Brain pericyte (primary cell): Measurements from ENCODE around the gene EFNA4.
A peak's percentile ranks its signal among the peaks of the same experiment; 100 is the strongest.

Experiments
- DNase-seq: peaks from one replicate; pipeline ENCODE4 v3.0.0-alpha.2; 2012; ENCODE audit warnings: low read depth, low spot score

The EFNA4 gene, protein sequence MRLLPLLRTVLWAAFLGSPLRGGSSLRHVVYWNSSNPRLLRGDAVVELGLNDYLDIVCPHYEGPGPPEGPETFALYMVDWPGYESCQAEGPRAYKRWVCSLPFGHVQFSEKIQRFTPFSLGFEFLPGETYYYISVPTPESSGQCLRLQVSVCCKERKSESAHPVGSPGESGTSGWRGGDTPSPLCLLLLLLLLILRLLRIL

DNA sequence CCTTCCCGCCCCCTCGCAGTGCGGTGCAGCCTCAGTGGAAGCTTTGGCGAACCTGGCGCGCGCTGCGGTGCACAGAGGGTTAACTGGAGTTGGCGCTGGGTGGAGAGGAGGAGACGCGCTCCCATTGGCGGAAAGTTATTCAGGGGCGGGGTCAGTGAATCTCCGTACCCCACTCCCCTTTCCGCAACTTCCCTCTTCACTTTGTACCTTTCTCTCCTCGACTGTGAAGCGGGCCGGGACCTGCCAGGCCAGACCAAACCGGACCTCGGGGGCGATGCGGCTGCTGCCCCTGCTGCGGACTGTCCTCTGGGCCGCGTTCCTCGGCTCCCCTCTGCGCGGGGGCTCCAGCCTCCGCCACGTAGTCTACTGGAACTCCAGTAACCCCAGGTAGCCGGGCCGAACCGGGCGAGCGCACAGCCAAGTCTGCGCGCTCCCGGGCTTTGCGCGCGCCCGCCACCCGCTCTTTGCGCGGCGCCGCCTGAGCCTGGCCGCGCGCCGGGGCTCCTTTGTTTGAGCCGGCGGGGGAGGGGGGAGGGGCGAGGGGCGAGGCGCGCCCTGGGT lies at the start of gene EFNA4:
EFNA4 (plus strand) TSS at position 191 of the 561 bp plus-strand sequence; CDS start at position 275, 84 bp downstream.
- no peak for DNase-seq

DNA sequence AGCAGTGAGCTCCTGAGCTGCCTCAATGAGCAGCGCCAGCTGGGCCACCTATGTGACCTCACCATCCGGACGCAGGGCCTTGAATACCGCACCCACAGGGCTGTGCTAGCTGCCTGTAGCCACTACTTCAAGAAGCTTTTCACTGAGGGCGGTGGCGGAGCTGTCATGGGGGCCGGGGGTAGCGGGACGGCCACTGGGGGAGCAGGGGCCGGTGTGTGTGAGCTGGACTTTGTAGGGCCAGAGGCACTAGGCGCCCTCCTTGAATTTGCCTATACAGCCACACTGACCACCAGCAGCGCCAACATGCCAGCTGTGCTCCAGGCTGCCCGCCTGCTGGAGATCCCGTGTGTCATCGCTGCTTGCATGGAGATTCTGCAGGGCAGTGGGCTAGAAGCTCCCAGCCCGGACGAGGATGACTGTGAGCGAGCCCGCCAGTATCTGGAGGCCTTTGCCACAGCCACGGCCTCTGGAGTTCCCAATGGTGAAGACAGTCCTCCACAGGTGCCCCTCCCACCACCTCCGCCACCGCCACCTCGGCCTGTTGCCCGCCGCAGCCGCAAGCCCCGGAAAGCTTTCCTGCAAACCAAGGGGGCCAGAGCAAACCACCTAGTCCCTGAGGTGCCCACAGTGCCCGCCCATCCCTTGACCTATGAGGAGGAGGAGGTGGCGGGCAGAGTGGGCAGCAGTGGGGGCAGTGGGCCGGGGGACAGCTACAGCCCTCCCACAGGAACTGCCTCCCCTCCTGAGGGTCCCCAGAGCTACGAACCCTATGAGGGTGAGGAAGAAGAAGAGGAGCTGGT lies 48.6 kb upstream of the EFNA4 start:
- no peak for DNase-seq

DNA sequence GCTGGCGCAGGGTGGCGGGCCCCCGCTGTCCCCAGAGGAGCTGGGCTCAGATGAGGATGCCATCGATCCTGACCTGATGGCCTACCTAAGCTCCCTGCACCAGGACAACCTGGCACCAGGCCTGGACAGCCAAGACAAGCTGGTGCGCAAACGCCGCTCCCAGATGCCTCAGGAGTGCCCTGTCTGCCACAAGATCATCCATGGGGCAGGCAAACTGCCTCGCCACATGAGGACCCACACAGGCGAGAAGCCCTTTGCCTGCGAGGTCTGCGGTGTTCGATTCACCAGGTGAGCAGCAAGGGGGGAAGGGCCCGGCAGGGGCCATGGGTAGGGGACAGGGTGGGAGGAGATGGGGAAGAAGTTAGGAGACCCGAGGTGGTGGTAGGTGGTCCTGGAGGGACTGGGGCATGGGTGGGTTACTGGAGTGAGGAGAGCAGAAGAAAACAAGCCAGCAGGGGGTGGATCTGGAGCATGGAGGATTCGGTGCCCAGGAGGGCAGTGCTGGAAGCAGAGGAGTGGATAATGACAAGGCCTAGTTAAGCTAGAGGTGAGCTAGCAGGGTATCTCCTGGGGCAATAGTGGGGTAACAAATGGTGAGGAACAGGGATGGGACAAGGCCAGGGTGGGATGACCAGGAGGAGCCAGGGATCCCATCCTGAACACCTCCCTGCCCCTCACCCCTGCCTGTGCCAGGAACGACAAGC lies 47.9 kb upstream of the EFNA4 start:
- DNase-seq: no peak

DNA sequence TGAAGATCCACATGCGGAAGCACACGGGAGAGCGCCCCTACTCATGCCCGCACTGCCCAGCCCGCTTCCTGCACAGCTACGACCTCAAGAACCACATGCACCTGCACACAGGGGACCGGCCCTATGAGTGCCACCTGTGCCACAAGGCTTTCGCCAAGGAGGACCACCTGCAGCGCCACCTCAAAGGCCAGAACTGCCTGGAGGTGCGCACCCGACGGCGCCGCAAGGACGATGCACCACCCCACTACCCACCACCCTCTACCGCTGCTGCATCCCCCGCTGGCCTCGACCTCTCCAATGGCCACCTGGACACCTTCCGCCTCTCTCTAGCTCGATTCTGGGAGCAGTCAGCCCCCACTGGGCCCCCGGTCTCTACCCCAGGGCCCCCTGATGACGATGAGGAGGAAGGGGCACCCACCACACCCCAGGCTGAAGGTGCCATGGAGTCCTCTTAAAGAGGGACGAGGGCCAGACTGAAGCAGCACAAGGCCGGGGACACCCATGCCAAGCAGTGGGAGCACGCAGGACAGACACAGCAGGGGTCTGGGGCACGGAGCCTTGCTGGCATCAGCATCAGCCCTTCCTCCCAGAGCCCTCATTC lies 47.2 kb upstream of the EFNA4 start:
- DNase-seq: no peak

DNA sequence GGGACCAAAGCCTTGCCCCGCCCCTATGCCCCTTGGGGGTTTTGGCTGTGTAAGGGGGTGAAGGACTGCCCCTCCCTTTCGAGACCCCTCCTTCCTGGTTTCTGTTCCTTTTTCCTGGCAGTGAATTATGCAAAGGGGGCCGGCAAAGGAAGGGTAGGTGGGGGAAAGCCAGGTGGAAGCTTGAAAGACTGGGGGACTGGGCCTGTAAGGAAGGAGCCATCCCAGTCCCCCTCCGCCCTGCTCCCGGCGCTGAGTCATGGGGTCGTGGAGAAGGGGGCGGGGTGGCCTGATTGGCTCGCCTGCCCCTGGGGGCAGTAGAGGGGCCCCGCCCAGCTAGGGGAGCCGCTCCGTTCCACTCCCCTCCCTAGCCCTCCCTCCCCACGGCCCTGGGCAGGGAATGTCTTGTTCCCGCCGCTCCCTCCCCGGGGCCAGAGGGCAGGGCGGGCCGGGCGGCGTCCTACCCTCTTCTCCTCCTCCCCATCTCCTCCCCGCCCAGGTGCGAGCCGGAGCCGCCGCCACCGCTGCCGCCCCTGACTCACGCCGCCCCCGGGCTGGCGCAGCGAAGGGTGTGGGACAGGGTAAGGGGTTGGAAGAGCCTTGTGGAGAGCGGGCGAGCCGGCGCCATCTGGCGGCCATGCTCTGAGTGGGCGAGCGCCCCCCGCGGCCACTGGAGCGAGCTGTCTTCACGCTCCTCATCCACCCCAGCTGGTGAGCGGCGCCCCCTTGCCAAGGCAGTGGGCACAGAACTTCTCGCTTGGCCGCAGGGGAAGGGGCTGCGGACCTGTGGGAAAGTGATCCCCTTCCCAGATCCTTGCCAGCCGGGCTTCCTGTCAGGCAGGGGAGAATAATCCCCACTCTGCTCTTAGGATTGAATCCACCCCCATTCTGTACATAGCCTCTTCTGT lies 46.2 kb upstream of the EFNA4 start:
- peak; percentile 73 for DNase-seq

DNA sequence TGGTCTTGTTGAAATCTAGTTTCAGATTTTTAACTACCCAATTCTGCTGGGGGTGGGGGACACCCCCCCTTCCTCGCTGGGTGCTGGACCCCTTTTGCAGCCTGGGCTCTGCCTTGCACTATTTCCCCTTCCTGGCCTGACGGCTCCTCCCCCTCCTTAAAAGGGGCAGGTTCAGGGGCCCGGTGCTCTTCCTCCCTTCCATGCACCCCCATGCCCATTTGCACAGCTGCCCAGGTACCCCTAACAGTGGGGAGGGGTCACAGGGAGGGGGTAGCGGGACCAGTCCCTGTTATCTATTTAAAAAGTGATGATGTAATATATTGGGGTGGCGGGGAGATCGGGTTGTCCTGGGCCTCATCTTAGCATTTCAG lies 45.6 kb upstream of the EFNA4 start:
- DNase-seq: no peak

DNA sequence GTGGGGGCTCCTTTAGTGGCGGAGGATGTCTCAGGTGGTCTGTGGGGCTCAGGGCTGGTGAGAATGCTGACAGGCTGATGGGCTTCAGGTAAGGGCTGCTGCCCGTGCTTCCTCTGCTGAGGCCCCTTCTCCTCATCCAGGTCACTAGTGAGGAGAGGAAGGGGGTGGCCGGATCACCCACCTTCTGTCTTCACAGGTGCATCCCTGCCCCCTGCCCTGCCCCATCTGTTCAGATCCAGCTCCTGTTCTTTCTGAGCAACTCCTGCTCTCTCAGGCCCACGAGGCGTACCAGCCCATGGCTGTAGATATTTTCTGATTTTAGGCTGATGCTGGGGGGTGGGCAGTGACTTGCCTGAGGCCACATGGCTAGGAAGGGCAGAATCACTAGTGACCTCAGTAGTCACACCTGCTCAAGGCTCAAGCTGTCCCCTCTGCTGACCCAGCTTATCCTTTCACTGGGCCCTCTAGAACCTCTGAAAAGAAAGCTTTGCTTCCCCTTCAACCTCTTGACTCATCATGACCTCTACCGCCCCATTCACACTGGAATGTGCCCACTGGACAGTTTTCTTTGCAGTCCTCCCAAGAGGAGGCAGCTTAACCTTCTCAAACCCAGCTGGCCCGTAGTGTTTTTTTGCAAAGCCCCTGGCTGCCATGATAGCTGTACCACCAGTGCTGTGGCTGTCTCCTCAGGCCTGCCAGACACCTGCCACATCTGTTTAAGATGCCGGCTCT lies 44.8 kb upstream of the EFNA4 start:
- DNase-seq: no peak

DNA sequence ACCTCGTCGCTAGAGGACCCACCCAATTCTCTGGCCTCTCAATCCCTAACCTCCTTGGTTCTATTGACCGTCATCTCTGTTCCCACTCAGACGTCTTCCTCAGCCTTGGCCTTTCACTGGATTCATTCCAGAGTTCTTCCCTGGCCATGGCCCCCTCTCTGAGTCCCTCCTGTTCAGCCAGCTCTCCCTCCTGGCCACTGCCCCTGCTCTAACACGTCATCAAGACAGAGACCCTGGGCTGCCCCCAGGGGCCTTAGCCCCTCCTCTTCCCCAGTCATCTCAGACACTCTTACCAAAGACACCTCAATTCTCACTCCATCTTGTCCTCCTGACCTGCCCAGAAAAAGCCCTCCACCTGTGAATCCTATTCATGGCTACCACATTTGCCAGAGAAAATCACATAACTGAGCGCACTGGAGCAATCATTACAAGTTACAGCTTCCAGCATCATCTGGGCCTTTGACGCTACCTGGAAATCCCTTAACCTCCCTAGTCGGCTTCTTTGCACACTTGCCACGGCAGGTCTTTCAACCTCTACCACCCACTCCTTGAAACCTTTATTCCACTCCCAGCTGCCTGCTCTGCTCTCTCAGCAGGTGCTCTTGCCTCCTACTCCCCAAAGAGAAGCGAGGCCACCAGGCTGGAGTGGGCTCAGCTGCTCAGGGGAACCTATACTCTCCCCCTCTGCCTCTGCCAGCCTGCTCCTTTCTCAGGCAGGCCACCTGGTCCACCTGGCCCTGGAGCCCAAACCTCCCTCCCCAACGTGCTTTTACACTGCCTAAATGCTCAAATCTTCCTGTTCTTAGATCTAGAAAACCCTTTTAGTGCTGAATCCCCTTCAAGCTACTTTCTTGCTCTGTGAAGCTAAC lies 43.9 kb upstream of the EFNA4 start:
- DNase-seq: no peak

DNA sequence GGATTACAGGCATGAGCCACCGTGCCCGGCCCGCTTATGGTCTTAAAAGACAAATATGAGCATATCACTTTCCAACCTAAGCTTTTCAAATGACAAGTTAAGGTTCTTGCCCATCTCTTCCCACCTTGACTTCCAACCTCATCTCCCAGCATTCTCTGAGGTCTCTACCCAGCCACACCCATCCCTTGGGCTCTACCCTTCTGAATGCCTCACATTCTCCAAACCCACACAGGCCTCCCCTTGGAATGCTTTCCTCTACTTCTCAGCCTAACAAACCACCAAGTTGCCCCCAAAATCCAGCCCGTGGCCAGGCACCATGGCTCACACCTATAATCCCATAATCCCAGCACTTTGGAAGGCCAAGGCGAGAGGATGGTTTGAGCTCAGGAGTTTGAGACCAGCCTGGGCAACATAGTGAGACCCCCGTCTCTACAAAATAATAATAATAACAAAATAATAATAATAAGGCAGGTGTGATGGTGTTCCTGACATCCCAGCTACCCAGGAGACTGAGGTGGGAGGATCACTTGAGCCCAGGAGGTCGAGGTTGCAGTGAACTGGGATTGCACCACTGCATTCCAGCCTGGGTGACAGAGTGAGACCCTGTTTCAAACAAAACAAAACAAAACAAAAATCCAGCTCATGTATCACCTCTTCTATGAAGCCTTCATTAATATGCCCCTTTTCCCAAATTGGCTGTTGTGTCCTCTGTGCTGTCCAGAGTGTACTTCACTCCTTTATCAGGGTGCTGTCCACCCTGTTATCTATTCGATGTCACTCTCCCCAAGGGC lies 41.2 kb upstream of the EFNA4 start:
- DNase-seq: no peak

DNA sequence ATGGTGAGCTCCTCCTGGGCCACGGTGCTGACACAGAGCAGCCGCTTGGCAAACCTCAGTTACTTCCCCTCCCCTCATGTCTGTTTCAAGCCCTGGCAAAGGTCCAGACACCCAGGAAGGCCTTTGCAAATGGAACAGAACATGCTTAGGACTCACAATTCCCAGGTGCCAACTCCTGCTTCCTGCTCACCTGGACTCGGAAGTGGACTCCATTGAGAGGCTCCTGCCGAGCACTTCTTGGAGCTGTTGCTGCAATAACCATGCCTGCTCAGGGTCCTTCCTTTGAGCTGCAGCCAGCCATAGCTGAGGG lies 40.7 kb upstream of the EFNA4 start:
- DNase-seq: no peak

DNA sequence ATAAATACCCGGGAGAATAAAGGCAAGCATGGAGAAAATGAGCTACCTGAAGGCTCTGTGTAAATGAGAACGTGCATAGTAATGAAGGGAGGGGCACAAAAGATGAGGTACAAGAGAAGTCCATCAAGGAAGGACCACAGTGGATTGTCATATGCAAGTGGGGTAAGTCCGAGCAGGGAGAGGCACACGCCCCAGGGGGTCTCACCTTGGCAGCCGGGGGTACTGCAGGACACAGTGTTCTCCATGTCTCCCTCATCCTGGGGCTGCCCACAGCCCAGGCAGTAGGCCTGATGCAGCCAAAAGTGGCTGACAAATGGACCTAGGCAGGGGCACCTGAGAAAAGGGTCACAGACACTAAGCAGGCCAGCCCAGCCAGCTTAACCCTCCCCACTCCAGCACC lies 39.9 kb upstream of the EFNA4 start:
- DNase-seq: no peak

DNA sequence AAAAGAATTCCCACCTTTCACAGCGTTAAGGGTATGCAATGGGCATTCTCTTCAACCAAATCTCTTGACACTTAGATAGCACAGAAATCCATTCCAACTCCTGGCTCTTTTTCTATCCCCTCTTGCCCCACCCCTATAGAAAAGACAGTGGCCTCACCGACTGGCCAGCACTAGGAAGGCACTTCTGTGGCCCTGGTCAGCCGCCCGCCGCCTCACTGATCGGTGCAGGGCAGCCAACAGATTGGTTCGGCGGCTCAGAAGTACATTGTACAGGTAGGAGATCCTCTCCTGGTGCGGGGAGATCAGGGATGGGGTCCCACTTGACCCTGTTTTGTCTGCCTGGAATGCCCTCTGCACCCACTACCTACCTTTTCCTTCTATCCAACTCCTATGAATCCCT lies 39.2 kb upstream of the EFNA4 start:
- DNase-seq: no peak

DNA sequence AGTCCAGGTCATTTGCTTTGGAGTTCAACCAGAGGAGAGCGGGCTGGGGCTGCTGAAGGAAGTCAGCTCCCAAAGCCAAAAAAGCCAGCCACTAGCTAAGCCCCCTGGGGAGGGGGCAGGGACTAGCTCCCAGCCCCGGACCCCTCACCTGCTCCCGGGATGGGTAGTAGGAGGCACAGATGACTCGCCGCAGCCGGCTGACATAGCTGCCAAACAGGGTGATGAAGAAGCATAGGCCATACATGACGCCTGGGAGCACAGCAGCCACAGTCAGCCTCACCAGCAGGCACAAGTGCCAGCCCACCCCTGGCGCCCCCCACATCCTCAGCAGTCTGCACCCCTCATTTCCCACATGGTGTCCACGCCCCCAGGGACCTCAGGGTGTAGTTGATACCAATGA lies 37.4 kb upstream of the EFNA4 start:
- no peak for DNase-seq

DNA sequence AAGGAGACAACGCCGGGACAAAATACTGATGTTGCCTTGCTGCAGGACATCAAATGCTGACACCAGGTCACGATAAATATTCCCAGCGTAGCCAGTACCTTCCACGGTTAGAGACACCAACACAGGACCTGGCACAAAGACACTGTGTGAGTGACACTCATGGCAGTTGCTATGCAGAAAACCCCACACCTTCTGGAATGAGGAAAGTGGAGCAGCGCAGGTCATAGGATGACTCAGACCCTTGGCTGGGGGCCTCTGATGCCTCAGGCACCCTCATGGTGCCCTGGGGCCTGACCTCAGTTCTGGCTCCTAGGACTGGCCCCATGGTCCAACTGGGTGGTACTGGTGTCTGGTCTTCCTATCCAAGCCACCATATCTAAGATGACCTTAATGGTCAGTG lies 37.0 kb upstream of the EFNA4 start:
- DNase-seq: no peak

DNA sequence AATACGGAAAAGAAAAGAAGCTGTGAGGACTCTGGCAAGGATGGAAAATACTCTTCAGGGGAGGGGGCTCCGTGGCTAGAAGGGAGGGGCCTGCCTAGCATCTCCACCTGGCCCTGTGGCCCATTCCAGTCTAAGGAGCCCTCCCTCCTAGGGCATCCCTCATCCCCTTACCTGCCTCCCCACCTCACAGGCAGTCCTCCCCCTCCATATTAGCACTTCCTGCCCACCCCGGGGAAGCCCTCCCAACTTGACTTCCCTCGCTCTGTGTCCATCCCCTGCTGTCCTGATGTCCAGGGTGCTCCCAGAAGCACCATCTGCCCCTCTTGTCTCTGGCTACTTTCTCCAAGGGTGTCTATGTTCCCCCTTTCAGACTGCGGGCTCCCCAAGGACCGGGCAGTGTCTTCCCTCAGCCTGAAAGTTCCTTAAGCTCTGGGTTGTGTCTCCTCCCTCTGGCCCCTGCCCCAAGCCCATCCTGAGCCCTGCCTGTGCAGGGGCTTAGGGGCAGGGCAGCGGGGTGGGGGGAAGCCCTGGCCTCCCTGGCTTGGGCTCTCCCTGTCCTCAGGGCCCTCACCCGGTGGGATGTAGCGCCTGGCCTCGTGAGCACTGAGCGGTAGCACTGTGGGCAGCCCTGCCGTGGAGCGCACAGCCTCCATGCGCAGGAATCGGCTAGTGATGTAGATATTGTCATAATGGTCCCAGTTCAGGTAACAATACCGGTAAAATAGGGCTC lies 33.9 kb upstream of the EFNA4 start:
- no peak for DNase-seq

DNA sequence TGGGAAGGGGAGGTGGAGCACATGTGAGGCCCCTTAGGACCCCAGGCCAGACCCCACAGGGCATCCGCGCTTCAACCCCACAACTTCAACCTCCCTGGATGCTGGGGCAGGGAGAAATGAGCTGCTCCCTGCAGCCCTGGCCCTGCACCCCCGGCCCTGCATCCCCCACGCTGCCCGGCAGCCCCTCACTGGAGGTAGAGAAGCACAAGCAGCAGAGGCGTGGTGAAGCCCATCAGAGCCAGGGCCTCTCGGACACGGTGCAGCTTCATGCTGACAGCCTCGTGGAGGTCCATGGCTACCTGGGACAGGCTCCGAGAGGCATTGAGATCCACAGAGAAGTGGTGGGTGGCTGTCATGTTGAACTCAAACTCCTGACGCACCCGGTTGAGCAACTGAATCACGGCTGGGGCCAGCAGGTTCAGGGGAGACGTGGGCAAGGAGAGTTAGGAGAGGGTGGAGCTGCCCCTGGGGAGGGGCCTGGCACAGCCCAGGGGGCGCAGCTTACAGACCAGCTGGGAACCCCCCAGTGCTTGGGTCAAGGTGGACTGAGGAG lies 33.2 kb upstream of the EFNA4 start:
- DNase-seq: no peak

DNA sequence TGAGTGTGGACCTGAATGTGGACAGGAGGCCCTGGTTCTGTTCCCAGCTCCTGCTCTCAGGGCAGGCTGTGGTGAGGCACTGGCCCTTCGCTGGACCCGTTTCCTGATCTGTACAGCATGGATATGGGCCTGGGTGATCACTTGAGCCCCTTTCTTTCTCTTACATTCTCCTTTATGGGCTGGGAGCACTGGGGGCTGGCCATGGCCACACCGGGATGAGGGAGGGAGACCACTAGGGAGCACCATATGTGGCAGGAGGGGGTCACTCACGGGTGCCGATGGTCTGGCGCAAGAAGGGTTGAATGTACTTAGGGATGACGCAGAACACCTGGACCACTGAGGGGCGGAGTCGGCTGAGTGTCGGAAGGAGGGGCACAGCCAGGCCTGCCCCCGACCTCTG lies 32.6 kb upstream of the EFNA4 start:
- DNase-seq: no peak

DNA sequence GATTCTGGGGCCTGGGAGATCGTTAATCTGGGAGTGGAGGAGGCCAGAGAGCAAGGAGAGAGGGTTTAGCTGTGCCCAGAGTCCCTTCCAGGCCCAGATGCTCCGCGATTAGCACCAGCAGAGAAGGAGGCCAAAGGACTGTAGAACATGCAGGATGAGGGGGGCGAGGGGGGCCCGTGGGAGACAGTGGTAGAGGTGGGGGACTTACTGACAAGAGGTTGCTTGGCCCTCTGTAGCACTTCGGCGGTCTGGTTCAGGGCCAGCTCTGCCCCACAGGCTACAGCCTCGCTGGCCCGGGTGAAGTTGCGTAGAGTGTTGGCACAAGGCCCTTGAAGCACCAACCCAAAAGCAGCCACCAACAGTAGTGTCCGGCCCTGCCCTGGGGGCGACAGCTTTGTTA lies 30.7 kb upstream of the EFNA4 start:
- DNase-seq: no peak
